Lung (tissue), 12 donors: ENCODE results near the gene SLC11A1. TPM values are rescaled to one million over a fixed set of nuclear protein-coding genes. Genes with fewer than 3 reads are reported as not detected.

Source experiments
- ATAC-seq: fragments of 200-7000 bp; cut with Tn5 transposase; one replicate; pipeline ENCODE4 v1.9.1; 2020; ENCODE audit warnings: moderate number of reproducible peaks; ENCODE audit not compliant: insufficient read depth, low FRiP score
- DNase-seq, 3 donors: peaks; one replicate each; pipeline ENCODE4 v3.0.0-alpha.2; 2013 to 2017
- H3K27ac ChIP-seq, 2 donors: one replicate each; pipeline ENCODE4 v1.5.1; 2013; ENCODE audit warnings: mild to moderate bottlenecking in 2 of 2, moderate library complexity in 2 of 2, control low read depth in 1 of 2, inconsistent platforms in 1 of 2, low read depth in 1 of 2, low read length in 1 of 2
- H3K27me3 ChIP-seq, 3 donors: one replicate each; pipeline ENCODE4 v1.5.1; 2013; ENCODE audit warnings: low read length in 2 of 3; ENCODE audit not compliant: control insufficient read depth in 3 of 3, insufficient read depth in 3 of 3
- H3K36me3 ChIP-seq, 4 donors: one replicate each; pipeline ENCODE4 v1.5.1; 2013; ENCODE audit warnings: low read length in 4 of 4, mild to moderate bottlenecking in 1 of 4, moderate library complexity in 1 of 4; ENCODE audit not compliant: control insufficient read depth in 4 of 4, insufficient read depth in 4 of 4
- H3K4me1 ChIP-seq, 5 donors: one replicate each; pipeline ENCODE4 v1.5.1; 2013; ENCODE audit warnings: low read length in 5 of 5, mild to moderate bottlenecking in 2 of 5, moderate library complexity in 1 of 5; ENCODE audit not compliant: control insufficient read depth in 5 of 5, insufficient read depth in 5 of 5
- H3K4me3 ChIP-seq: one replicate; pipeline ENCODE4 v1.5.1; 2013; ENCODE audit warnings: mild to moderate bottlenecking, control low read depth, moderate library complexity
- H3K9ac ChIP-seq, 2 donors: one replicate each; pipeline ENCODE4 v1.5.1; 2013; ENCODE audit warnings: low read length in 2 of 2, control low read depth in 1 of 2; ENCODE audit not compliant: insufficient read depth in 1 of 2
- H3K9me3 ChIP-seq, 4 donors: one replicate each; pipeline ENCODE4 v1.5.1; 2013; ENCODE audit warnings: low read length in 3 of 4, mild to moderate bottlenecking in 1 of 4, moderate library complexity in 1 of 4; ENCODE audit not compliant: control insufficient read depth in 4 of 4, insufficient read depth in 3 of 4
- WGBS, 2 donors: extraction: QIAGEN DNeasy Blood & Tissue Kit; methylation state at CpG; one replicate each; pipeline ENCODE4 v1.1.7; 2013; 5-methylcytosine and 5-hydroxymethylcytosine counted together
- polyA plus RNA-seq, 2 donors: library from polyadenylated mRNA; stranded (reverse); fragments of 200-250 nt; gene quantifications; one replicate each; pipeline ENCODE4 v1.2.1, GENCODE V29; 2013
- total RNA-seq, 2 donors: library from RNA; depleted of rRNA in 1 of 2; stranded (reverse); fragments of >200 nt in 1 of 2; gene quantifications; one replicate each; pipeline ENCODE4 v1.2.1, GENCODE V29; 2014 to 2021
- TF ChIP-seq, protein P1 (sequence below): IDR thresholded peaks from 2 replicates; pipeline ENCODE4 v1.5.1; 2012; ENCODE audit warnings: mild to moderate bottlenecking; ENCODE audit errors: control extremely low read depth, extremely low read depth
- donor health status: control.
- donor health status: control.
- donor health status: Bipolar disorder and iron deficiency.
- donor health status: healthy.
- donor health status: DM: yes; HTN: yes; CAD: no.

The SLC11A1 gene
- total and polyA plus RNA-seq, 4 donors = 57.6 to 359 (median 234) TPM

DNA sequence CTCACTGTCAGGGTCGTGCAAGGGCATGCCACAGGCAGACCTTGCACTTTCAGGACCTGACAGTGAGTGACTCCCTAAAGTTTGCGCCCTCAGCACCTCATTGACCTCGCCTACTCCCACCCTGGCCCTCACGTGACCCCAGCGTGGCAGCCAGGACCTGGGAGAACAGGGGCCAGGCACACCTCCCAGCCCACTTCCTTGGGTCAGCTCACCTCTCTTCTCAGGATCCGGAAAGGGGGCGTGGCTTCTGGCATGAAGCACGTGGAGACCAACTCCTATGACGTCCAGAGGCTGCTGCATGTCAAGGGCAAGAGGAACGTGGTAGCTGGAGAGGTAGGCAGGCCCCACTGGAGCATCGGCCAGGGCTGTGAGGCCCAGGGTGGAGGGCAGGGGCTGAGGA, 45.7 kb downstream of the SLC11A1 start:
- ATAC-seq = no peak
- no peaks in the 10 kb centered on the region for H3K36me3 ChIP-seq
- H3K4me1 ChIP-seq = no peaks in the 10 kb centered on the region
- no peak for DNase-seq
- no peak overlapping the region for H3K27ac ChIP-seq
- TF ChIP-seq, protein P1, sequence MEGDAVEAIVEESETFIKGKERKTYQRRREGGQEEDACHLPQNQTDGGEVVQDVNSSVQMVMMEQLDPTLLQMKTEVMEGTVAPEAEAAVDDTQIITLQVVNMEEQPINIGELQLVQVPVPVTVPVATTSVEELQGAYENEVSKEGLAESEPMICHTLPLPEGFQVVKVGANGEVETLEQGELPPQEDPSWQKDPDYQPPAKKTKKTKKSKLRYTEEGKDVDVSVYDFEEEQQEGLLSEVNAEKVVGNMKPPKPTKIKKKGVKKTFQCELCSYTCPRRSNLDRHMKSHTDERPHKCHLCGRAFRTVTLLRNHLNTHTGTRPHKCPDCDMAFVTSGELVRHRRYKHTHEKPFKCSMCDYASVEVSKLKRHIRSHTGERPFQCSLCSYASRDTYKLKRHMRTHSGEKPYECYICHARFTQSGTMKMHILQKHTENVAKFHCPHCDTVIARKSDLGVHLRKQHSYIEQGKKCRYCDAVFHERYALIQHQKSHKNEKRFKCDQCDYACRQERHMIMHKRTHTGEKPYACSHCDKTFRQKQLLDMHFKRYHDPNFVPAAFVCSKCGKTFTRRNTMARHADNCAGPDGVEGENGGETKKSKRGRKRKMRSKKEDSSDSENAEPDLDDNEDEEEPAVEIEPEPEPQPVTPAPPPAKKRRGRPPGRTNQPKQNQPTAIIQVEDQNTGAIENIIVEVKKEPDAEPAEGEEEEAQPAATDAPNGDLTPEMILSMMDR = no peak
- H3K9ac ChIP-seq = no peak overlapping the region
- H3K27me3 ChIP-seq = no peaks in the 10 kb centered on the region
- H3K9me3 ChIP-seq = no peaks in the 10 kb centered on the region
- 73 to 85% methylated on average over 11 of the region's 11 CpGs for WGBS, 2 donors
- H3K4me3 ChIP-seq = no peak overlapping the region

DNA sequence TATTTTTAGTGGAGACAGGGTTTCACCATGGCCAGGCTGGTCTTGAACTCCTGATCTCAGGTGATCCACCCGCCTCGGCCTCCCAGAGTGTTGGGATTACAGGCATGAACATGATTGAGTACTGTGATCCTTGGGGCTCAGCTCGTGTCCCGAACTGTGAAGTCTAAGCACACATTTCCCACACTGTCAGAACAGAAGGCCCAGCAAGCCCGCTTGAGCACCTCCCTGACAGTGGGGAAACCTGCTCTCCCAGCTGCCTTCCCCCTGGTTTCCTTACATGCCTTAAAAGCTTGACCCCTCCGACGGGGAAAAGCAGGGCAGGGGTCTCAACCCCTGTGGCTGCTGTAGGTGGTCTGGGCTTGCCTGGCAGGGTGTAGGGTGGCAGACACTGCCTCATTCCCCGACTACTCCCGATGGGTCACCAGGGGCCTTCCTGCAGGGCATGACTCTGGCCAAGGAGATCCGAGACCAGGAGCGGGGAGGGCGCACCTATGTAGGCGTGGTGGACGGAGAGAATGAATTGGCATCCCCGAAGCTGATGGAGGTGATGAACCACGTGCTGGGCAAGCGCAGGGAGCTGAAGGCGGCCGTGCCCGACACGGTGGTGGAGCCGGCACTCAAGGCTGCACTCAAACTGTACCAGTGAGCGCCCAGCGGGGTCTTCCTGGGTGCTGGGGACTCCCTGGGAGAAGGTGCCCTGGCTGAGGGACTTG, 46.9 kb downstream of the SLC11A1 start:
- Histone ChIP-seq H3K4me1 (no peaks in the 10 kb centered on the region), H3K27me3 (no peaks in the 10 kb centered on the region), H3K9ac (no peak overlapping the region), H3K9me3 (no peaks in the 10 kb centered on the region), H3K4me3 (no peak overlapping the region), H3K27ac (no peak overlapping the region), H3K36me3 (no peaks in the 10 kb centered on the region)
- DNase-seq (no peak), ATAC-seq (no peak)
- 92 to 96% methylated on average over 24 of the region's 24 CpGs for WGBS, 2 donors
- TF ChIP-seq, protein P1 = no peak

DNA sequence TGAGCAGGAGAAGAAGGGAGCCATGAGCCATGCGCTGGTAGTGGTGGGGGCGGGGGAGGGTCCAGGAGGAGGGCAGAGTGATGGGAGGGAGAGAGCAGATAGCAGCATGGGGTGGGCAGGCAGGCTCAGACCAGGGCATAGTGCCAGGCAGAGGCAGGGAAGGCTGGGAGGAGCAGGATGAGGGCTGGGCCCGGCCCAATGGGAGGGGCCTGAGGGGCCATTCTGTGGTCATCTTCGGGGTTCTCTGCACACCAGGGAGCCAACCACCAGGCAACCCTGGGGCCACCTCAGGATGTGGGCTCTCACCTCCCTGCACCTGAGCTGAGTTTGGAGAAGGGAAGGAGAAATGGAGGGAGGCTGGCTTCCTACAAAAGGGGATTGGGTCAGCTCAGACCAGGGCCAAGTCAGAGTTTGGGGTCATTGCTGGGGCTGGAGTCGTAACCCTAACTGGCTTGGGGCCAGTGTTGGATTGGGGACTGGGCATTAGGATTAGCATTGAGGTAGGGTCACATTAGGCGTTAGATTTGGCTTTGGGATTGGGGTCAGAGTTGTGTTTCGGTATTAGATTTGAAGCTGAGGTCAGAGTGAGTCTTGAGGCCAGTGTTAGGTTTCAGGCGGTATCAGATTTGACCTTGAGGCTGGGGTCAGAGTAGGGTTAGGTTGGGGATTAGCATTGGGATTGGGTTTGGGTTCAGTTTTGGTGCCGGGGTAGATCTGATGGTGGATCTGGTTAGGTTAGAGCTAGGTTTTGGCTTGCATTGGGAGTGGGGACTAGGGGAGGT, 48.0 kb downstream of the SLC11A1 start:
- no peaks in the 10 kb centered on the region for H3K36me3 ChIP-seq
- 70 to 75% methylated on average over 9 of the region's 9 CpGs for WGBS, 2 donors
- DNase-seq (no peak), ATAC-seq (no peak)
- TF ChIP-seq, protein P1 = no peak
- no peak overlapping the region for H3K9ac ChIP-seq
- no peaks in the 10 kb centered on the region for H3K4me1 ChIP-seq
- no peak overlapping the region for H3K4me3 ChIP-seq
- no peaks in the 10 kb centered on the region for H3K27me3 ChIP-seq
- no peaks in the 10 kb centered on the region for H3K9me3 ChIP-seq
- H3K27ac ChIP-seq = no peak overlapping the region
